H9 (cell line): ENCODE data around the gene ASTL. TPM values are rescaled to one million over a fixed set of nuclear protein-coding genes. Genes with fewer than 3 reads are reported as not detected.

Experiments
- DNase-seq: peaks from one replicate; pipeline ENCODE4 v3.0.0-alpha.2; 2017
- H2AFZ ChIP-seq: one replicate; pipeline ENCODE4 v1.6.1; 2013; ENCODE audit warnings: mild to moderate bottlenecking, low read length, control low read depth, moderate library complexity
- H2AK5ac ChIP-seq: 2 replicates; pipeline ENCODE4 v1.6.1; 2013; ENCODE audit warnings: low read length, control low read depth, mixed read lengths; ENCODE audit not compliant: insufficient read length
- H2BK120ac ChIP-seq: one replicate; pipeline ENCODE4 v1.6.1; 2013; ENCODE audit warnings: low read depth, mild to moderate bottlenecking, low read length, control low read depth, inconsistent platforms; ENCODE audit not compliant: poor library complexity, severe bottlenecking
- H2BK12ac ChIP-seq: 2 replicates; pipeline ENCODE4 v1.6.1; 2013; ENCODE audit warnings: low read length, control low read depth, mixed read lengths, low read depth; ENCODE audit not compliant: insufficient read length
- H2BK15ac ChIP-seq: 2 replicates; pipeline ENCODE4 v1.6.1; 2013; ENCODE audit warnings: low read depth, low read length, control low read depth
- H2BK20ac ChIP-seq: one replicate; pipeline ENCODE4 v1.6.1; 2013; ENCODE audit warnings: low read depth, mild to moderate bottlenecking, low read length, control low read depth, inconsistent platforms; ENCODE audit not compliant: poor library complexity, severe bottlenecking
- H2BK5ac ChIP-seq: 2 replicates; pipeline ENCODE4 v1.6.1; 2013; ENCODE audit warnings: low read length, control low read depth, mixed read lengths; ENCODE audit not compliant: insufficient read length
- H3K14ac ChIP-seq: 2 replicates; pipeline ENCODE4 v1.6.1; 2013; ENCODE audit warnings: low read length, control low read depth; ENCODE audit not compliant: insufficient read depth
- H3K18ac ChIP-seq: 2 replicates; pipeline ENCODE4 v1.6.1; 2013; ENCODE audit warnings: low read depth, mild to moderate bottlenecking, mixed read lengths, low read length, control low read depth; ENCODE audit not compliant: insufficient read length
- H3K23ac ChIP-seq: 2 replicates; pipeline ENCODE4 v1.6.1; 2013; ENCODE audit warnings: low read length, control low read depth, mixed read lengths, low read depth; ENCODE audit not compliant: insufficient read length
- H3K23me2 ChIP-seq: 2 replicates; pipeline ENCODE4 v1.6.1; 2013; ENCODE audit warnings: low read depth, mild to moderate bottlenecking, mixed read lengths, low read length, control low read depth; ENCODE audit not compliant: insufficient read length, poor library complexity, severe bottlenecking
- H3K27ac ChIP-seq: 2 replicates; pipeline ENCODE4 v1.5.1; 2013; ENCODE audit warnings: low read length, control low read depth, mixed read lengths, low read depth; ENCODE audit not compliant: insufficient read length
- H3K27me3 ChIP-seq: 2 replicates; pipeline ENCODE4 v1.6.1; 2013; ENCODE audit warnings: low read length, control low read depth, inconsistent platforms; ENCODE audit not compliant: insufficient read depth
- H3K4ac ChIP-seq: 2 replicates; pipeline ENCODE4 v1.6.1; 2013; ENCODE audit warnings: low read depth, mild to moderate bottlenecking, control low read depth, inconsistent platforms, low read length, moderate library complexity
- H3K4me1 ChIP-seq: 2 replicates; pipeline ENCODE4 v1.6.1; 2013; ENCODE audit warnings: low read length, control low read depth, inconsistent platforms; ENCODE audit not compliant: insufficient read depth
- H3K4me2 ChIP-seq: 2 replicates; pipeline ENCODE4 v1.6.1; 2013; ENCODE audit warnings: low read length, control low read depth, mixed read lengths; ENCODE audit not compliant: insufficient read length, insufficient read depth
- H3K56ac ChIP-seq: 2 replicates; pipeline ENCODE4 v1.6.1; 2013; ENCODE audit warnings: low read depth, mild to moderate bottlenecking, mixed read lengths, low read length, control low read depth; ENCODE audit not compliant: insufficient read length
- H3K79me1 ChIP-seq: 2 replicates; pipeline ENCODE4 v1.6.1; 2013; ENCODE audit warnings: low read depth, mild to moderate bottlenecking, moderate library complexity, low read length, control low read depth, inconsistent platforms; ENCODE audit not compliant: insufficient read depth, poor library complexity, severe bottlenecking
- H3K79me2 ChIP-seq: 2 replicates; pipeline ENCODE4 v1.6.1; 2013; ENCODE audit warnings: low read length, control low read depth, inconsistent platforms; ENCODE audit not compliant: insufficient read depth
- H3K9ac ChIP-seq: 2 replicates; pipeline ENCODE4 v1.6.1; 2013; ENCODE audit warnings: low read length, control low read depth, mixed read lengths; ENCODE audit not compliant: insufficient read length; ENCODE audit errors: extremely low read depth
- H3K9me3 ChIP-seq: one replicate; pipeline ENCODE4 v1.6.1; 2013; ENCODE audit warnings: low read depth, low read length, inconsistent platforms; ENCODE audit not compliant: control insufficient read depth
- H3T11ph ChIP-seq: one replicate; pipeline ENCODE4 v1.6.1; 2013; ENCODE audit warnings: mild to moderate bottlenecking, low read length, control low read depth, inconsistent platforms
- H4K20me1 ChIP-seq: one replicate; pipeline ENCODE4 v1.6.1; 2013; ENCODE audit not compliant: control insufficient read depth, insufficient read length, insufficient read depth
- H4K5ac ChIP-seq: 2 replicates; pipeline ENCODE4 v1.6.1; 2013; ENCODE audit warnings: low read depth, mild to moderate bottlenecking, mixed read lengths, low read length, control low read depth; ENCODE audit not compliant: insufficient read length
- H4K8ac ChIP-seq: replicated peaks from 2 replicates; pipeline ENCODE4 v1.6.1; 2013; ENCODE audit warnings: low read length, control low read depth, mixed read lengths, low read depth; ENCODE audit not compliant: insufficient read length
- H4K91ac ChIP-seq: 2 replicates; pipeline ENCODE4 v1.6.1; 2013; ENCODE audit warnings: low read depth, mild to moderate bottlenecking, moderate library complexity, mixed read lengths, low read length, control low read depth; ENCODE audit not compliant: insufficient read length
- H3K27ac Mint-ChIP-seq, 3 experiments: 2 replicates in 2 of 3; 3 replicates in 1 of 3; pipeline ENCODE4 v1.8.0; 2020 to 2021; ENCODE audit warnings: mixed read lengths in 3 of 3, mild to moderate bottlenecking in 1 of 3, moderate library complexity in 1 of 3
- H3K27me3 Mint-ChIP-seq: 2 replicates; pipeline ENCODE4 v1.8.0; 2021; ENCODE audit warnings: low read depth, mild to moderate bottlenecking, moderate library complexity, mixed read lengths
- H3K36me3 Mint-ChIP-seq, 3 experiments: 2 replicates in 2 of 3; 3 replicates in 1 of 3; pipeline ENCODE4 v1.8.0; 2020 to 2021; ENCODE audit warnings: low read depth in 3 of 3, mixed read lengths in 3 of 3; ENCODE audit not compliant: insufficient read depth in 1 of 3
- H3K4me1 Mint-ChIP-seq, 2 experiments: 2 replicates each; pipeline ENCODE4 v1.8.0; 2020; ENCODE audit warnings: mixed read lengths in 2 of 2
- H3K4me3 Mint-ChIP-seq, 2 experiments: 2 replicates in 1 of 2; 3 replicates in 1 of 2; pipeline ENCODE4 v1.8.0; 2020 to 2021; ENCODE audit warnings: mild to moderate bottlenecking in 2 of 2, mixed read lengths in 2 of 2, moderate library complexity in 1 of 2
- H3K9me3 Mint-ChIP-seq, 2 experiments: 2 replicates in 1 of 2; 3 replicates in 1 of 2; pipeline ENCODE4 v1.8.0; 2020; ENCODE audit warnings: mild to moderate bottlenecking in 2 of 2, mixed read lengths in 2 of 2, moderate library complexity in 1 of 2
- CTCF ChIP-seq: fragments of 200-600 bp; sonication (generic); conservative IDR thresholded peaks from 3 replicates; pipeline ENCODE4 v1.8.0; 2021; ENCODE audit warnings: antibody characterized with exemption, mild to moderate bottlenecking
- WGBS: extraction: QIAGEN DNeasy Blood & Tissue Kit; methylation state at CpG from one replicate; pipeline ENCODE4 v1.1.7; 2013; ENCODE audit warnings: missing lambda C conversion rate, low lambda C conversion rate, mixed read lengths; ENCODE audit not compliant: insufficient read length; ENCODE audit errors: extremely low coverage; 5-methylcytosine and 5-hydroxymethylcytosine counted together
- total RNA-seq: library from RNA; stranded (reverse); gene quantifications from 2 replicates; pipeline ENCODE4 v1.2.1, GENCODE V29; 2021

ASTL gene
- total RNA-seq, 1 experiment from 2014 or later: 0.81 TPM

DNA sequence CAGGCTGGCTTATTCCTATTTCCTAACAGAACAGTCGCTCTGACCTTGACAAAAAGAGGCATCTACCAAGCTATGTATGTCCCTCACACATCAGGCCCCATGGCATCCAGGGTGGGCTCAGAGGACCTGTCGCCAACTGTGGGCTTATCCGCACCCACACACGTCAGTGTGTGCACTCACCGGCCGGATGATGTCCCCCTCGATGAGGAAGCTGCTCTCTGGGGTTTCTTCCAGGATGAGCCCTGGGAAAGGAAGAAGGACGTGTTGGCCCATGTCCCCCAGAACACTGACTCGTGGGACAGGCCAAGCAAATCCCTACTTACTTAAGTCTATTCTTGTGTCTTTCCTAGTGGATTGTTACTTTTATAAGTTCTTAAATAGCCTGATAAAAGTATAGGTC is 3.1 kb downstream of the ASTL start:
- H3K79me2 ChIP-seq: no peaks in the 10 kb centered on the region
- no peak overlapping the region for H3K56ac ChIP-seq
- Mint-ChIP-seq H3K9me3 (no peaks in the 10 kb centered on the region), H3K36me3 (no peaks in the 10 kb centered on the region), H3K4me3 (no peak overlapping the region; a peak in 1 of 5 replicates), H3K4me1 (peaks cover 10 to 14% of the 10 kb centered on the region in 2 experiments), H3K27ac (no peak overlapping the region), H3K27me3 (peaks cover 14% of the 10 kb centered on the region)
- no peak overlapping the region for H2AFZ ChIP-seq
- no peak overlapping the region for H2BK20ac ChIP-seq
- H3K4me2 ChIP-seq: no peak overlapping the region
- H3K79me1 ChIP-seq: no peaks in the 10 kb centered on the region
- no peaks in the 10 kb centered on the region for H3K27me3 ChIP-seq
- no peak overlapping the region for H2AK5ac ChIP-seq
- no peak overlapping the region for H2BK120ac ChIP-seq
- H3K9ac ChIP-seq: no peak overlapping the region
- H3K9me3 ChIP-seq: no peaks in the 10 kb centered on the region
- H3K4ac ChIP-seq: no peak overlapping the region
- no peak overlapping the region for H3T11ph ChIP-seq
- H4K20me1 ChIP-seq: no peaks in the 10 kb centered on the region
- no peak overlapping the region for H2BK15ac ChIP-seq
- no peak overlapping the region for H4K5ac ChIP-seq
- no peak overlapping the region for H3K23ac ChIP-seq
- H4K91ac ChIP-seq: no peak overlapping the region
- TF ChIP-seq CTCF: no peak
- no peak overlapping the region for H3K27ac ChIP-seq
- H3K18ac ChIP-seq: no peak overlapping the region
- no peak overlapping the region for H4K8ac ChIP-seq
- H3K23me2 ChIP-seq: no peaks in the 10 kb centered on the region
- WGBS: no CpG with 5 or more reads among the region's 9 CpGs
- H3K4me1 ChIP-seq: no peaks in the 10 kb centered on the region
- H2BK5ac ChIP-seq: no peak overlapping the region
- no peak overlapping the region for H2BK12ac ChIP-seq
- H3K14ac ChIP-seq: no peak overlapping the region
- DNase-seq: no peak
